ENCODE data around the gene SRRM5.

SRRM5 gene

DNA sequence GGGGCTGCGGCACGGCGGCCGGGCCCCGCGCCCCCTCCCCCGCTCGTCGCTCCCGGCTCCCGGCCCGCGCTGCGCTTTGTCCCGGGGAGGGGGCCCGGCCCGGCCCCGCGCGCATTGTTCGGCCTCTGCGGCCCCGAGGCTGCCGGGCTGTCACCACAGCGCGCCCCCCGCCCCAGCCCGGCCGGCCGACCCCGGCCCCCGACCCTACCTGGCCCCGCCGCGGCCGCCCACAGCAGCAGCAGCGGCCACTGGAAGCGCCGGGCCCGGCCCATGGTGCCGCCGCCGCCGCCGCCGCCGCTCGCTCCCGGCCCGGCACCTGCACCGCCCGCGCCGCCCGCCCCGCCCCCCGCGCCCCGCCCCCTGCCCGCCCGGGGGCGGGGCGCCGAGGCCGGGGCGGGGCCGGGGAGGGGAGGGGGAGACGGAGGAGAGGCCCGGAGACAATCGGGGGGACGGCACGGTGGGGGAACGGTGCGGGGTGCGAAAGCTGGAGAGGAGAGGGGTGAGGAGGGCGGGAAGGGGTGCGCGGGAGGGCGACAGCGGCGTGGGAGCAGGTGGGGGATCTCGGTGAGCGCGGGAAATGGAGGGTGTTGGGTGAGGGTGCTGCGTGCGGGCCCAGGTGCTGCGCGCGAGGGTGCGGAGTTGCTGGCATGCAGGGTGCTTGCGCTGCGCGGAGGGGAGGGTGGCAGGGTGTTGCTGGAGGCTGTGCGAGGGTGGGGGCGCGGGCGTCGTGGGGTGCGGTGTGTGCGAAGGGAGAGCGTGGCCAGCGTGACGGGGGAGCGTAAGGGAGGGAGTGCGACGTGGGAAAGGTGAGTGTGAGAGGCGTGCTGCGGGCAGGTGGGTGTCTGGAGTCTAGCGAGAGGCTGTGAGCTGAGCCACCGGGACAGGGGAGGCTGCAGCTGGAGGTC, 27.9 kb downstream of the SRRM5 start, which contains the start of gene CADM4:
Gene CADM4, minus strand, starts transcription at position 332 of the 905 bp plus-strand sequence. Its CDS starts 60 bp downstream, at position 272.
- Mint-ChIP-seq H3K4me1 (peaks cover 44% of the 10 kb centered on the region), H3K4me3 (peak within 1 kb of the TSS; percentile 91 to 95 (median 92)), H3K36me3 (ENCODE audit: low read depth) (peaks cover 4% of the 10 kb centered on the region), H3K27ac (peak within 1 kb of the TSS; percentile 19 to 69 (median 59)), H3K9me3 (peaks cover 3% of the 10 kb centered on the region), H3K27me3 (ENCODE audit: low read depth) (peaks cover 26% of the 10 kb centered on the region)
- TF ChIP-seq, protein P1, sequence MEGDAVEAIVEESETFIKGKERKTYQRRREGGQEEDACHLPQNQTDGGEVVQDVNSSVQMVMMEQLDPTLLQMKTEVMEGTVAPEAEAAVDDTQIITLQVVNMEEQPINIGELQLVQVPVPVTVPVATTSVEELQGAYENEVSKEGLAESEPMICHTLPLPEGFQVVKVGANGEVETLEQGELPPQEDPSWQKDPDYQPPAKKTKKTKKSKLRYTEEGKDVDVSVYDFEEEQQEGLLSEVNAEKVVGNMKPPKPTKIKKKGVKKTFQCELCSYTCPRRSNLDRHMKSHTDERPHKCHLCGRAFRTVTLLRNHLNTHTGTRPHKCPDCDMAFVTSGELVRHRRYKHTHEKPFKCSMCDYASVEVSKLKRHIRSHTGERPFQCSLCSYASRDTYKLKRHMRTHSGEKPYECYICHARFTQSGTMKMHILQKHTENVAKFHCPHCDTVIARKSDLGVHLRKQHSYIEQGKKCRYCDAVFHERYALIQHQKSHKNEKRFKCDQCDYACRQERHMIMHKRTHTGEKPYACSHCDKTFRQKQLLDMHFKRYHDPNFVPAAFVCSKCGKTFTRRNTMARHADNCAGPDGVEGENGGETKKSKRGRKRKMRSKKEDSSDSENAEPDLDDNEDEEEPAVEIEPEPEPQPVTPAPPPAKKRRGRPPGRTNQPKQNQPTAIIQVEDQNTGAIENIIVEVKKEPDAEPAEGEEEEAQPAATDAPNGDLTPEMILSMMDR (IDR thresholded peaks at IDR 0.05; ENCODE audit: unreplicated experiment in 3 of 3), result no peak

DNA sequence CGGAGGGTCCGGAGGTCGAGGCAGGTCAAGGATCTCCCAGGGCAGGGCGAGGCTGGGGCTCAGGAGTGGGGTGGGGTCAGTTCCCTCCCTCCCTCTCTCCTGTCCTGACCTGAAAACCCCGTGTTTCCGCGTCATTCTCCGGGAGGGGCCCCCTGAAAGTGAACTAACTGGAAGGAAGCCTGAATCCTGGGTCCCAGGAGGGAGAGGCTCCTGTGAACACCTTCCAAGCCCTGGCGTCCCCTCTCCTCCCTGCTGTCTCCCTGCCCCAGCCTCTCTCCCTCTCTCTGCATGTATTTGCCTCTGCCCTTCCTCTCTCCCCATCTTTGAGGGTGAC, 28.5 kb downstream of the SRRM5 start:
- H3K9me3 Mint-ChIP-seq, result peaks cover 3% of the 10 kb centered on the region
- peaks cover 26% of the 10 kb centered on the region for H3K27me3 Mint-ChIP-seq (ENCODE audit: low read depth)
- H3K4me3 Mint-ChIP-seq, result peak overlapping the region; percentile 84 to 85 (median 85)
- peak overlapping the region in 1 of 3 experiments; percentile 51 for H3K27ac Mint-ChIP-seq
- peaks cover 4% of the 10 kb centered on the region for H3K36me3 Mint-ChIP-seq (ENCODE audit: low read depth)
- H3K4me1 Mint-ChIP-seq, result peaks cover 39% of the 10 kb centered on the region
- TF ChIP-seq, protein P1 (IDR thresholded peaks at IDR 0.05; ENCODE audit: unreplicated experiment in 3 of 3), result no peak

DNA sequence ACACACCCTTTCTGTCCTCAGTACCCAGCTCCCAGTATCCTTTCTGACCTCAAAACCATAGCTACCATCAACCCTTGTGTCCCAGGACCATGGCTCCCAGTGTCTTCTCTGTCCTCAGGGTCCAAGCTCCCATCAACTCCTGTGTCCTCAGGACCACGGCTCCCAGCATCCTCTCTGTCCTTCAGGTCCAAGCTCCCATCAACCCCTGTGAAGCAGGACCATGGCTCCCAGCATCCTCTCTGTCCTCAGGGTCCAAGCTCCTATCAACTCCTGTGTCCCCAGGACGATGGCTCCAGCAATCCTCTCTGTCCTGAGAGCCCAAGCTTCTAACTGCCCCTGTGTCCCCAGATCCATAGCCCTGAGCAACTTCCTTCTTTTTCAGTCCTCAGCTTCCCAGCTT, 29.4 kb downstream of the SRRM5 start:
- peak overlapping the region; percentile 85 to 96 (median 88) for H3K4me3 Mint-ChIP-seq
- H3K27ac Mint-ChIP-seq, result peak overlapping the region in 2 of 3 experiments; percentile 2 to 83
- H3K9me3 Mint-ChIP-seq, result peaks cover 3% of the 10 kb centered on the region
- peaks cover 26% of the 10 kb centered on the region for H3K27me3 Mint-ChIP-seq (ENCODE audit: low read depth)
- TF ChIP-seq, protein P1 (IDR thresholded peaks at IDR 0.05; ENCODE audit: unreplicated experiment in 3 of 3), result no peak
- peaks cover 39% of the 10 kb centered on the region for H3K4me1 Mint-ChIP-seq
- H3K36me3 Mint-ChIP-seq (ENCODE audit: low read depth), result peaks cover 6% of the 10 kb centered on the region

DNA sequence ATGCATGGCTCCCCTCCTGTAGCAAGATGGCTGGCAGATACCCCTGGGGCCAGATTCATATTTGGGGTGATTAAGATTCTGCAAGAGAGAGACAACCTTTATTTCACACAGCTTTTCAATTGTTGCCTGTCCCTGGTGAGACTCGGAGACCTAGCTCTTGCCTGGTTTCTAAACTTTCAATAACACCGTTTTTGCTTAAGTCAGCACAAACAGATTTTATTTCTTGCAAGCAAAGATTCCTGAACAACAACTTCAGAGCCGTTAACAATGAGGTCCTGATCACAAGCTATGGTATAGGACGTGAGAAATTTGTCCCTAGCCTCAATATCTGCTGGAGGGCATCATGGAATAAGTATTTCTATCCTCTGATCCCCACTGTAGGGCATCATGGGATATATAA, 30.6 kb downstream of the SRRM5 start:
- peaks cover 26% of the 10 kb centered on the region for H3K27me3 Mint-ChIP-seq (ENCODE audit: low read depth)
- H3K4me1 Mint-ChIP-seq, result peaks cover 33% of the 10 kb centered on the region
- TF ChIP-seq, protein P1 (IDR thresholded peaks at IDR 0.05; ENCODE audit: unreplicated experiment in 3 of 3), result no peak
- H3K27ac Mint-ChIP-seq, result peak overlapping the region in 1 of 3 experiments; percentile 8
- H3K4me3 Mint-ChIP-seq, result peak overlapping the region; percentile 40 to 81 (median 43)
- H3K36me3 Mint-ChIP-seq (ENCODE audit: low read depth), result peaks cover 15% of the 10 kb centered on the region
- H3K9me3 Mint-ChIP-seq, result peaks cover 3% of the 10 kb centered on the region

DNA sequence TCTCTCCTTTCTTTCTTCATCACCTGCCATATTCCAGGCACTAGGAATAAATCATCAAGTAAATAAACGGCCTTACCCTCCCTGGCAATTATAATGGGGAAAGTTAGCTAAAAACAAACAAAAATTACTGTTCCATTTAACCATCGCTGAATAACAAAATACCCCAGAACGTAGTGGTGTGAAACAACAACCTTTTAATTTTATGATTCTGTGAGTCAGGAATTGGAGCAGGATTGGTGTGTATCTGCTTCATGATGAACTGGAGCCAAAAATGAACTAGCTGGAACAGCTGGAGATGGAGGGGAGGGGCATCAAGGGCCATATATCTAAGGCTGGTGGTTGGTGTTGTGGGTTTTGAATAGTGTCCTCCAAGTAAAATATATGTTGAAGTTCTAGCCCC, 31.4 kb downstream of the SRRM5 start:
- TF ChIP-seq, protein P1 (IDR thresholded peaks at IDR 0.05; ENCODE audit: unreplicated experiment in 3 of 3), result no peak
- H3K9me3 Mint-ChIP-seq, result peaks cover 3% of the 10 kb centered on the region
- H3K27ac Mint-ChIP-seq, result peak overlapping the region; percentile 33 to 73 (median 65)
- H3K27me3 Mint-ChIP-seq (ENCODE audit: low read depth), result peaks cover 21% of the 10 kb centered on the region
- H3K36me3 Mint-ChIP-seq (ENCODE audit: low read depth), result peaks cover 21% of the 10 kb centered on the region
- H3K4me1 Mint-ChIP-seq, result peaks cover 28% of the 10 kb centered on the region
- H3K4me3 Mint-ChIP-seq, result peak overlapping the region; percentile 38 to 81 (median 64)
